ENCODE data around the gene IFIT2. TPM values are rescaled to one million over a fixed set of nuclear protein-coding genes. Genes with fewer than 3 reads are reported as not detected.
"Not testable (repeated sequence)": the region's sequence is repeated elsewhere in the genome, so short reads cannot be mapped to it uniquely, and the experiment has no call there.

Gene IFIT2, protein sequence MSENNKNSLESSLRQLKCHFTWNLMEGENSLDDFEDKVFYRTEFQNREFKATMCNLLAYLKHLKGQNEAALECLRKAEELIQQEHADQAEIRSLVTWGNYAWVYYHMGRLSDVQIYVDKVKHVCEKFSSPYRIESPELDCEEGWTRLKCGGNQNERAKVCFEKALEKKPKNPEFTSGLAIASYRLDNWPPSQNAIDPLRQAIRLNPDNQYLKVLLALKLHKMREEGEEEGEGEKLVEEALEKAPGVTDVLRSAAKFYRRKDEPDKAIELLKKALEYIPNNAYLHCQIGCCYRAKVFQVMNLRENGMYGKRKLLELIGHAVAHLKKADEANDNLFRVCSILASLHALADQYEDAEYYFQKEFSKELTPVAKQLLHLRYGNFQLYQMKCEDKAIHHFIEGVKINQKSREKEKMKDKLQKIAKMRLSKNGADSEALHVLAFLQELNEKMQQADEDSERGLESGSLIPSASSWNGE
- 0.66 TPM for polyA plus RNA-seq (2012; ENCODE audit: insufficient read depth, insufficient read length)

- peak within 1 kb of the TSS; percentile 51 for H3K4me3 ChIP-seq (ENCODE audit: low read length)
- DNase-seq (ENCODE audit: low read depth, low spot score) = peak; percentile 54
These were observed at the start of gene IFIT2 for GRCh38 chr10:89301721-89302445. Gene IFIT2, plus strand, starts transcription at chr10:89302046. Its CDS starts 78 bp downstream, at chr10:89302124.

DNA sequence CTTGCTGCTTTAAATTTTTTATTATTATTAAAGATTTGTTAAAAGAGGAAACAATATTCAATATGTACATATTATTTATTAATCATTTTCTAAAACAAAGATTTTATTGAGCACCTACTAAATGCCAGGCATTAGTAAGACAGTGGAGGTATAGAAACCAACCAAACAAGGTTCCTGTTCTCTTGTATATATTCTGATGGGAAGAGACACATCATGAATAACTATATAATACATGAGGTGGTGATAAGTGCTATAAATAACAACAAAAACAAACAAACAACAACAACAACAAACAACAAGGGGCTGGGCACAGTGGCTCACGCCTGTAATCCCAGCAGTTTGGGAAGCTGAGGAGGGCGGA is 49.6 kb upstream of the IFIT2 start:
- DNase-seq (ENCODE audit: low read depth, low spot score) = no peak
- H3K4me3 ChIP-seq (ENCODE audit: low read length) = peak overlapping the region; percentile 81

DNA sequence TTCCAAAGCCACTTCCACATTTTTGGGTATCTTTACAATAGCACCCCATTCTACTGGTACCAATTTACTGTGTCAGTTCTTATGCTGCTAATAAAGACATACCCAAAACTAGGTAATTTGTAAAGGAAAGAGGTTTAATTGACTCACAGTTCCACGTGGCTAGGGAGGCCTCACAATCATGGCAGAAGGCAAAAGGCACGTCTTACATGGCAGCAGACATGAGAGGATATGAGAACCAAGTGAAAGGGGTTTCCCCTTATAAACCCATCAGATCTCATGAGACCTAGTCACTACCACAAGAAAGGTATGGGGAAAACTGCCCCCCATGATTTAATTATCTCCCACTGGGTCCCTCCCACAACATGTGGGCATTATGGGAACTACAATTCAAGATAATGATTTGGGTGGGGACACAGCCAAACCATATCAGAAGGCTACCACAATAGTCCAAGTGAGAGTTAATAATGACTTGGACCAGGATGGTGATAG is 46.7 kb upstream of the IFIT2 start:
- H3K4me3 ChIP-seq (ENCODE audit: low read length); DNase-seq (ENCODE audit: low read depth, low spot score): not testable (repeated sequence)

GRCh38 chr10:89255793-89256192 is 46.1 kb upstream of the IFIT2 start:
- H3K4me3 ChIP-seq (ENCODE audit: low read length) = no peak overlapping the region

GRCh38 chr10:89256340-89256739 is 45.5 kb upstream of the IFIT2 start:
- no peak for DNase-seq (ENCODE audit: low read depth, low spot score)
- H3K4me3 ChIP-seq (ENCODE audit: low read length) = no peak overlapping the region

More at GRCh38 chr10:89255793-89256192, 46.1 kb upstream of the IFIT2 start:
- no peak for DNase-seq (ENCODE audit: low read depth, low spot score)

GRCh38 chr10:89256962-89257361 is 44.9 kb upstream of the IFIT2 start:
- no peak for DNase-seq (ENCODE audit: low read depth, low spot score)
- no peak overlapping the region for H3K4me3 ChIP-seq (ENCODE audit: low read length)

- no peak overlapping the region for H3K4me3 ChIP-seq (ENCODE audit: low read length)
- no peak for DNase-seq (ENCODE audit: low read depth, low spot score)
These were observed 44.3 kb upstream of the IFIT2 start for GRCh38 chr10:89257581-89257980.

DNA sequence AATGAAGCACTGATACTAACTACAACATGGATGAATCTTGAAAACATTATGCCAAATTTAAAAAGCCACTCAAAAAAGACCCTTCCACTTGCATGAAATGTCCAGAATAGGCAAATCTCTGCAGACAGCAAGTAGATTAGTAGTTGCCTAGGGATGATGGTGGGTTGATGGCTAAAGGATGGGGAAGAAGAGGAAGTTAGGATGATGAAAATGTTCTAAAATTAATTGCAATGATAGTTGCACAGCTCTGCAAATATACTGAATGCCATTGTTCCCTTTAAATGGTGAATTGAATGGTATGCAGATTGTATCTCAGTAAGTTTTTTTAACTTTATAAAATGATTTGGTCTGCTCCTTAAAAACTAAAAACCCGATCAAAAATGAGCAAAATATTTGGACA is 43.0 kb upstream of the IFIT2 start:
- no peak for DNase-seq (ENCODE audit: low read depth, low spot score)
- H3K4me3 ChIP-seq (ENCODE audit: low read length) = no peak overlapping the region

DNA sequence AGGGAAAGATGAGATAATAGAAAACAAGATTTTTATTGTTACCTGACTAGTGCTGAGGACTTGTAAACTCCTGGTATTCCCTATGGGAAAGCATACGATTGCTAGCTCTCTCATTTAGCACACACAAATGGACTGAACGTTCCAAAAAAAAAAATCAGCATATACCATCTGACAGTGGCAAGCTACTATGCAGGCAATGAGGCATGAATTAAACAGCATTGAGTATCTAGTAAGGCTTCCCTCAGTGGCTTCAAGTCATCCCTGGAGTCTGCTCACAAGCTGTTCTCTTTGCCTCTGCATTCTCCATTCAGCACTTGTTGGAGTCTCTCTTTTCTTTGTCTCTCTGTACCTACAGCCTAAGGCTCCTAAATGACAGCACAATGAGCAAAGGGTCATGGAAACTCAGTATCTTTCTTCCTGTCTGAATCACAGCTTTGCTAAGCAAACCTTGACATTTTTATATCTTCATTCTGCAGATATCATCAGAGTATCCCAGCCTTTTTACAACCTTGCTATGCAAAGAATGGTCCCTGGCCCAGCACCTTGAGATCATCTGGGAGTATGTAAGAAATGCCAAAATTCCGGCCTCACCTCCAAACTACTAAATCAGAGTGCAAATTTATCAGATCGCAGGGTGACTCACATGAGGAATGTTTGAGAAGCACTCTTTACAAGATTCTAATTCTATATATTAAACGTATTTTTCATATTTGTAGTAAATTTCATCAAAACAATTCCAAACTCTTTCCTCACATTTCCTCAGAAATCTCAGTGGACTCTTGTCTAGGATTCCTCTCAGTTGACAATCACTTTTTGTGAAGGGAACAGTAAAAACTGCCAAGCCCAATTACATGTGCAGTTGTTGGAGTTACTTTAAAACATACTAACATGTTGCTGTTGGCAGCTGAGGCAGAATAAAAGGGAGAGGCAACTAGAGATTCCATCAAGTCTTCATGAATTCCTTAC is 39.5 kb upstream of the IFIT2 start:
- no peak overlapping the region for H3K4me3 ChIP-seq (ENCODE audit: low read length)
- no peak for DNase-seq (ENCODE audit: low read depth, low spot score)

DNA sequence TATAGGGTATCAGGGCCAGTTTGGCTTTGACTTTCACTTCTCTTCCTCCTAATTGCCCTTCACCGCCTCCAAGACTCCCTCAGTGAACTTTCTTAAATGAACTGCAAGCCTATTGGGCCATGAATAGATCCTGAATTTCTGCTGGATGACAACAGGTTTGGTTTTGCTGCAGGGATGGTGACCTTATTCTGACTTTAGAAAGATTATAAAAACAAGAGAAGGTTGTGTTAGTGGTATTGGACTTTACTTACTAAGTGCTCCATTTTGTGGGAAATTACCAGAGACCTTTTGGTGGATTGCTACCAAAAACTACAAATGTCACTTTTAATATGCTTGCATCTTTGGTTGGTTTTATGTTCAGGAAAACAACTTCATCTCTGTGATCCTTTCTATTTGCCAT is 38.8 kb upstream of the IFIT2 start:
- H3K4me3 ChIP-seq (ENCODE audit: low read length) = no peak overlapping the region
- no peak for DNase-seq (ENCODE audit: low read depth, low spot score)

GRCh38 chr10:89263531-89263930 is 38.3 kb upstream of the IFIT2 start:
- no peak for DNase-seq (ENCODE audit: low read depth, low spot score)
- no peak overlapping the region for H3K4me3 ChIP-seq (ENCODE audit: low read length)

DNA sequence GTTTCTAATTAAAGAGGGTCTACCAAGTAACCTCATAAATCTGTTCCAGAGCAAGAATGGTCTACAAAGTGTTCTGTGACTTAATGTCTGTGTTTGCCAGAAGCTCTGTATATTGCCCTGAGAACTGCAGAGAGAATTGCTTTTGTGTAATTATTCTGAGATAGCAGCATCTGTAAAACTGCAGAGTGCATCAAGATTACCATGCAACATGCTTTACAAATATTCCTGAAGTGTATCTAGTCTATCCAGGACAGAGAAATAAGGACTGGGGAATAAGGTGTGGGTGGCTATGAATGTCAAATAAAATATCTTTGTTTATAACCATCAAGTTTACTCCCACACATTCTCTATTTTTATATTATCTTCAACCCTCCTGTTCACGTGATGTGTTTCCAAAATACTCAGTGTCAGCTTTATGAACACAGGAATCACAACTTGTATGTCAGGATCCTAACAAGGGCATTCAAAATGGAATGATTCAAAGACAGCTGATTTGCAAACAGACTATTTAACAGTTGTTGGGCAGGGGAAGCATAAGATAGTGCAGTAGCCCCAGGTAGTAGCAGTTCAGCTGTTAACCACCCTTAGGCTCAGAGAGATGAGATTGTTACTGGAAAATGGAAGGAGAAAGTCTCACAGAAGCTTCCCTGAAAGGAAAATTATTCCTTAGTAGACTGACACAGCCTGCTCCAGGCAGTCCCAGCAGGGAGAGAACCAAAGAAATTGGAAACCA is 35.0 kb upstream of the IFIT2 start:
- no peak for DNase-seq (ENCODE audit: low read depth, low spot score)
- H3K4me3 ChIP-seq (ENCODE audit: low read length) = no peak overlapping the region

DNA sequence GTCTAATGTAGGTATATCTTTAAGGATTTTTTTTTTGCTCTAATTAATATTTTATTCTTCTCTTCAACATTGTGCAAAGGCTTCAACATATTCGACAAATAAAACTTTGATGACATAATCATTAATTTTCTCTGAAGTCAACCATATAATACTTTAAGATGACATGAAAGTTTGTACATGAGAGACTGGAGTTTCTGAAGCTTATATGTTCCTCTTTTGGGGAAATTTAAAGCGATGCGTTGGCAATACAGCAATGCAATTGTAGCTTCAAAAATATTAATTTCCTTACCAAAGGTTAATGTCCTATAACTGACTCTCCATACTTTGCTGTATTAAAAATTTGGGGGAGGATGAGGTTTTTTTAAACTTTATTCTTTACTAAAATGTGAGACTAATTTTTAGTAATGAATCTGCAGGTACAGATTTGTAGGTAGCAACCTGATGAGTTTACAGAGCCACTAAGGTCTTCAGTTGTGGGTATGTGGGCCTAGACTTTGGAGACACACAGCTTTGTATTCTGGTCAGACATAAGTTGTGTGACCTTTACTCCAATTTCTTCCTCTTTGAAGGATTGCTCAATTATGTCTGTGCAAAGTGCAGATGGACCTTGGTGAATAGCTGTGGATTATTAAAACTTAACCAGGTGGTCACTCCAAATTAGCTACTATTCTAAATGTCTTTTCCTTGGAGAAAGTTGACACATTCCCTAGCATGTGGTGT is 32.3 kb upstream of the IFIT2 start:
- no peak for DNase-seq (ENCODE audit: low read depth, low spot score)
- H3K4me3 ChIP-seq (ENCODE audit: low read length) = no peak overlapping the region

DNA sequence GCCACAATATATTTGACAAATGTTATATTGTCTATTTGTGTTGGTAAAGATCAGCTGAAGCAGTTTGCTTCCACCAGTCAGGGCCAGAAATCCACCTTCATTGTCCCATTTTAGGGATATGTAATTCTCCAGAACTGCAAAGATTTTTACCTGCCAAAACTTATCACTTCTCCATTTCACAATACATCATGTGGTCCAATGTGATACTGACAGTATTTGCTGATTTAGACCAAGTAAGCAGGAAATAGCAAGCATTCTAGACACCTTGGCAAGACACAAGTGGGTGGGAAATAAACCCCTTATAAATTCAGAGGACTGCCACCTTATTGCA is 31.7 kb upstream of the IFIT2 start:
- no peak overlapping the region for H3K4me3 ChIP-seq (ENCODE audit: low read length)
- DNase-seq (ENCODE audit: low read depth, low spot score) = no peak

DNA sequence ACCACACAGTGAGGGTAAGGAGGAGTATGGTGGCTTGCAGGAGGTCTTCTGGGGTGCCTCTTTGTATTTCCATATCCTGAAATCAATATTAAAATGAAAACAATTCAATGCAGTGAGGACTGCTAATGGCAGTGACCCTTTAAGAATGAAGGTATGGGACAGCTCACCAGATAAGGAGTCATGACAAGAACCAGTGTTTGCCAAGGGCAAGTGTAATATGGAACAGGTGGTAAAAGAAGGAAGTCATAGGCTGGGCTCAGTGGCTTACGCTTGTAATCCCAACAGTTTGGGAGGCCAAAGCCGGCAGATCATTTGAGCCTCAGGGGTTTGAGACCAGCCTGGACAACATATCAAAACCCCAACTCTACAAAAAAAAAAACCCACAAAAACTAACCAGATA is 30.3 kb upstream of the IFIT2 start:
- DNase-seq (ENCODE audit: low read depth, low spot score) = no peak
- H3K4me3 ChIP-seq (ENCODE audit: low read length) = no peak overlapping the region

GRCh38 chr10:89273680-89274079 is 28.2 kb upstream of the IFIT2 start:
- DNase-seq (ENCODE audit: low read depth, low spot score) = no peak
- H3K4me3 ChIP-seq (ENCODE audit: low read length) = no peak overlapping the region

- DNase-seq (ENCODE audit: low read depth, low spot score) = no peak
- no peak overlapping the region for H3K4me3 ChIP-seq (ENCODE audit: low read length)
These were observed 26.9 kb upstream of the IFIT2 start for GRCh38 chr10:89274928-89275327.

GRCh38 chr10:89275383-89275782 is 26.5 kb upstream of the IFIT2 start:
- DNase-seq (ENCODE audit: low read depth, low spot score) = no peak
- no peak overlapping the region for H3K4me3 ChIP-seq (ENCODE audit: low read length)

All from Jurkat, Clone E6-1 (cell line).